CD14-positive monocyte (primary cell): Measurements from ENCODE around the gene ZNF385C. TPM values are rescaled to one million over a fixed set of nuclear protein-coding genes. Genes with fewer than 3 reads are reported as not detected.

Source experiments
- DNase-seq, 3 donors: peaks; one replicate each; pipeline ENCODE4 v3.0.0-alpha.2; 2011 to 2022
- H2AFZ ChIP-seq: 2 replicates; pipeline ENCODE4 v1.6.0; 2012; ENCODE audit warnings: mild to moderate bottlenecking, low read depth, low read length, inconsistent platforms; ENCODE audit not compliant: insufficient read depth, poor library complexity, severe bottlenecking
- H3K27ac ChIP-seq, 2 donors: 1 replicate in 1 of 2; 2 replicates in 1 of 2; pipeline ENCODE4 v1.5.1; 2012 to 2013; ENCODE audit warnings: low read length in 2 of 2, control low read depth in 1 of 2, inconsistent platforms in 1 of 2, low read depth in 1 of 2, mild to moderate bottlenecking in 1 of 2
- H3K27me3 ChIP-seq, 2 donors: one replicate each; pipeline versions ENCODE4 v1.6.0 to v1.6.1; 2011 to 2013; ENCODE audit warnings: low read length in 2 of 2; ENCODE audit not compliant: control insufficient read depth in 2 of 2, insufficient read depth in 2 of 2
- H3K36me3 ChIP-seq, 2 donors: replicated peaks in 1 of 2; 1 replicate in 1 of 2; 2 replicates in 1 of 2; pipeline versions ENCODE4 v1.5.1 to v1.6.1; 2012 to 2013; ENCODE audit warnings: low read length in 2 of 2, control low read depth in 1 of 2, inconsistent platforms in 1 of 2, mild to moderate bottlenecking in 1 of 2; ENCODE audit not compliant: insufficient read depth in 2 of 2, control insufficient read depth in 1 of 2
- H3K4me1 ChIP-seq, 2 donors: 1 replicate in 1 of 2; 2 replicates in 1 of 2; pipeline versions ENCODE4 v1.5.1 to v1.6.1; 2012 to 2013; ENCODE audit warnings: low read length in 2 of 2, control low read depth in 1 of 2, inconsistent platforms in 1 of 2, mild to moderate bottlenecking in 1 of 2, moderate library complexity in 1 of 2; ENCODE audit not compliant: insufficient read depth in 2 of 2, control insufficient read depth in 1 of 2
- H3K4me2 ChIP-seq: replicated peaks from 2 replicates; pipeline ENCODE3; 2012; ENCODE audit warnings: low read length, moderate library complexity, mild to moderate bottlenecking; ENCODE audit not compliant: poor library complexity, severe bottlenecking; ENCODE audit errors: extremely low read depth
- H3K4me3 ChIP-seq, 3 experiments: fragments of 200-600 bp in 1 of 3; sonication (generic) in 1 of 3; replicated peaks in 1 of 3; 1 replicate in 2 of 3; 2 replicates in 1 of 3; pipeline ENCODE4 v1.5.1; 2011 to 2013; ENCODE audit warnings: low read length in 3 of 3, mild to moderate bottlenecking in 3 of 3, control low read depth in 2 of 3, low read depth in 2 of 3, inconsistent platforms in 1 of 3, moderate library complexity in 1 of 3
- H3K79me2 ChIP-seq: 2 replicates; pipeline ENCODE4 v1.6.0; 2012; ENCODE audit warnings: mild to moderate bottlenecking, control low read depth, inconsistent platforms, low read length, moderate library complexity; ENCODE audit not compliant: insufficient read depth
- H3K9ac ChIP-seq: 2 replicates; pipeline ENCODE4 v1.6.0; 2017; ENCODE audit warnings: low read length, mild to moderate bottlenecking; ENCODE audit not compliant: insufficient read depth, poor library complexity, severe bottlenecking
- H3K9me3 ChIP-seq, 2 donors: replicated peaks in 1 of 2; 1 replicate in 1 of 2; 2 replicates in 1 of 2; pipeline versions ENCODE4 v1.5.1 to v1.6.1; 2012 to 2013; ENCODE audit warnings: low read length in 2 of 2, control low read depth in 1 of 2; ENCODE audit not compliant: control insufficient read depth in 1 of 2, insufficient read depth in 1 of 2
- H4K20me1 ChIP-seq: 2 replicates; pipeline ENCODE4 v1.6.0; 2012; ENCODE audit warnings: mild to moderate bottlenecking, low read length, control low read depth, moderate library complexity; ENCODE audit not compliant: insufficient read depth
- H3K27ac Mint-ChIP-seq, 7 donors: one replicate each; pipeline ENCODE4 v1.8.0; 2020; ENCODE audit warnings: mild to moderate bottlenecking in 7 of 7, mixed read lengths in 7 of 7, moderate library complexity in 6 of 7, inconsistent platforms in 2 of 7
- H3K27me3 Mint-ChIP-seq, 3 donors: one replicate each; pipeline ENCODE4 v1.8.0; 2021 to 2022; ENCODE audit warnings: low read depth in 3 of 3, mild to moderate bottlenecking in 3 of 3, mixed read lengths in 3 of 3, moderate library complexity in 3 of 3, inconsistent platforms in 1 of 3
- H3K36me3 Mint-ChIP-seq, 2 donors: one replicate each; pipeline ENCODE4 v1.8.0; 2020; ENCODE audit warnings: mixed read lengths in 2 of 2, inconsistent platforms in 1 of 2, mild to moderate bottlenecking in 1 of 2
- H3K4me1 Mint-ChIP-seq: one replicate; pipeline ENCODE4 v1.8.0; 2020; ENCODE audit warnings: mild to moderate bottlenecking, mixed read lengths
- H3K4me3 Mint-ChIP-seq, 2 donors: one replicate each; pipeline ENCODE4 v1.8.0; 2020; ENCODE audit warnings: mild to moderate bottlenecking in 2 of 2, mixed read lengths in 2 of 2, moderate library complexity in 1 of 2
- H3K9me3 Mint-ChIP-seq, 7 donors: one replicate each; pipeline ENCODE4 v1.8.0; 2020 to 2022; ENCODE audit warnings: mixed read lengths in 7 of 7, mild to moderate bottlenecking in 6 of 7, moderate library complexity in 6 of 7, inconsistent platforms in 2 of 7
- WGBS: methylation state at CpG from one replicate; pipeline ENCODE4 v1.1.5; 2013; ENCODE audit warnings: missing lambda C conversion rate; ENCODE audit not compliant: insufficient coverage; 5-methylcytosine and 5-hydroxymethylcytosine counted together
- intact Hi-C, 2 donors: fragments of 100-400 bp; cut with micrococcal nuclease; formaldehyde crosslinking; loops; one replicate each; pipeline versions ENCODE4 v1.15.0 to v1.15.1; 2023
- polyA plus RNA-seq, 3 donors: library from polyadenylated mRNA; depleted of rRNA in 1 of 3; unstranded in 2 of 3; stranded (reverse) in 1 of 3; fragments of 300-500 nt in 2 of 3; fragments of >200 nt in 1 of 3; fragmentation: Illumina TruSeq in 2 of 3; gene quantifications; 1 replicate in 2 of 3; 2 replicates in 1 of 3; pipeline ENCODE4 v1.2.3, GENCODE V29; 2012 to 2021
- TF ChIP-seq, protein P1 (sequence below): fragments of 200-600 bp; IDR thresholded peaks from one replicate; pipeline ENCODE4 v1.8.0; 2022; ENCODE audit warnings: antibody characterized with exemption, mild to moderate bottlenecking

ZNF385C gene
- polyA plus RNA-seq, 3 donors, result 0.09 to 0.55 TPM; not detected in 1

DNA sequence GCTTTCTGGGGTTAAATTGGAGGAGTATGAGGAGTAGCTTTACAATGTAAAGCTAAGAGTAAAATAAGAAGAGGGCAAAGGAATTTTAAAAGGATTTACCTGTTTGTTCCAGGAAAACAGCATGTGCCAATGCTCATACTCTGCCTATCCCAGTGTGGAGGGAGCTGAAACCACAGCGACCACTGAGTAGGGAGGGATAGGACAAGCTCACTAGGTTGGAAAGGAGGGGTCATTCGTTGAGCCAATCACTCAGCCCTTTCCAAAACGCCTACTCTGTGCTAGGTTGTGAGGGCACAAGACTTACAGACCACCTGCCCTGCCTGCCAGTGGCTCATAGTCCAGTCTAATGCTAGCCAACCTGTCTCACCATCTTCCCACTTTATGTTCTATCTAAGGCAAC lies 79.9 kb downstream of the ZNF385C start:
- WGBS, result 53% methylated on average over 2 of the region's 3 CpGs
- Histone ChIP-seq H2AFZ (peak overlapping the region; percentile 92), H3K27me3 (no peaks in the 10 kb centered on the region), H3K27ac (peak overlapping the region in 1 of 2 donors; percentile 97), H3K9me3 (no peaks in the 10 kb centered on the region), H3K9ac (no peak overlapping the region), H4K20me1 (no peaks in the 10 kb centered on the region), H3K4me3 (peak overlapping the region in 1 of 3 experiments; percentile 98), H3K4me1 (peaks cover 57 to 82% of the 10 kb centered on the region in 2 donors), H3K4me2 (peak overlapping the region; percentile 88), H3K79me2 (peaks cover 88% of the 10 kb centered on the region), H3K36me3 (peaks cover 12 to 21% of the 10 kb centered on the region in 2 donors)
- H3K4me1 Mint-ChIP-seq, result peaks cover 65% of the 10 kb centered on the region
- no peaks in the 10 kb centered on the region for H3K27me3 Mint-ChIP-seq
- peaks cover 0 to 3% (median 0%) of the 10 kb centered on the region in 7 donors for H3K9me3 Mint-ChIP-seq
- H3K4me3 Mint-ChIP-seq, result peak overlapping the region; percentile 93 to 99
- H3K27ac Mint-ChIP-seq, result peak overlapping the region in 5 of 7 donors; percentile 2 to 99 (median 42)
- intact Hi-C loops, result no loop called here
- TF ChIP-seq, protein P1, sequence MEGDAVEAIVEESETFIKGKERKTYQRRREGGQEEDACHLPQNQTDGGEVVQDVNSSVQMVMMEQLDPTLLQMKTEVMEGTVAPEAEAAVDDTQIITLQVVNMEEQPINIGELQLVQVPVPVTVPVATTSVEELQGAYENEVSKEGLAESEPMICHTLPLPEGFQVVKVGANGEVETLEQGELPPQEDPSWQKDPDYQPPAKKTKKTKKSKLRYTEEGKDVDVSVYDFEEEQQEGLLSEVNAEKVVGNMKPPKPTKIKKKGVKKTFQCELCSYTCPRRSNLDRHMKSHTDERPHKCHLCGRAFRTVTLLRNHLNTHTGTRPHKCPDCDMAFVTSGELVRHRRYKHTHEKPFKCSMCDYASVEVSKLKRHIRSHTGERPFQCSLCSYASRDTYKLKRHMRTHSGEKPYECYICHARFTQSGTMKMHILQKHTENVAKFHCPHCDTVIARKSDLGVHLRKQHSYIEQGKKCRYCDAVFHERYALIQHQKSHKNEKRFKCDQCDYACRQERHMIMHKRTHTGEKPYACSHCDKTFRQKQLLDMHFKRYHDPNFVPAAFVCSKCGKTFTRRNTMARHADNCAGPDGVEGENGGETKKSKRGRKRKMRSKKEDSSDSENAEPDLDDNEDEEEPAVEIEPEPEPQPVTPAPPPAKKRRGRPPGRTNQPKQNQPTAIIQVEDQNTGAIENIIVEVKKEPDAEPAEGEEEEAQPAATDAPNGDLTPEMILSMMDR, result no peak
- H3K36me3 Mint-ChIP-seq, result peaks cover 17 to 31% of the 10 kb centered on the region in 2 donors
- DNase-seq, result no peak

- Histone ChIP-seq H4K20me1 (peaks cover under 1% of the 10 kb centered on the region), H3K9ac (peak overlapping the region; percentile 99), H3K27me3 (no peaks in the 10 kb centered on the region), H2AFZ (peak overlapping the region; percentile 92), H3K4me2 (peak overlapping the region; percentile 88), H3K4me1 (peaks cover 57 to 82% of the 10 kb centered on the region in 2 donors), H3K9me3 (no peaks in the 10 kb centered on the region), H3K36me3 (peaks cover 11 to 16% of the 10 kb centered on the region in 2 donors), H3K79me2 (peaks cover 92% of the 10 kb centered on the region), H3K27ac (peak overlapping the region; percentile 92 to 97), H3K4me3 (peak overlapping the region; percentile 64 to 98 (median 94))
- H3K36me3 Mint-ChIP-seq, result peaks cover 16 to 29% of the 10 kb centered on the region in 2 donors
- H3K27me3 Mint-ChIP-seq, result no peaks in the 10 kb centered on the region
- TF ChIP-seq, protein P1, result no peak
- intact Hi-C loops, result loop anchor here in 1 of 2 donors (2.0 kb wide), 1 partner anchor 45 kb away; no protein-coding TSS in a partner anchor
- H3K9me3 Mint-ChIP-seq, result peaks cover 0 to 3% (median 0%) of the 10 kb centered on the region in 7 donors
- peak overlapping the region; percentile 87 to 100 (median 99) for H3K27ac Mint-ChIP-seq
- peak overlapping the region; percentile 93 to 99 for H3K4me3 Mint-ChIP-seq
- peaks cover 65% of the 10 kb centered on the region for H3K4me1 Mint-ChIP-seq
- 7% methylated on average over 9 of the region's 11 CpGs for WGBS
- peak; percentile 33 to 66 (median 41) for DNase-seq
Measured at GRCh38 chr17:42017866-42018200, 80.4 kb downstream of the ZNF385C start.
